NCI-H82 treated with DMSO at 0.1 percent for 48 hours (cell line): ENCODE results near the gene TCF4.
"Not testable (repeated sequence)": the region's sequence is repeated elsewhere in the genome, so short reads cannot be mapped to it uniquely, and the experiment has no call there.

Source experiments
- DNase-seq: peaks from one replicate; lab custom pipeline; 2025; ENCODE audit not compliant: unreplicated experiment; lab: John Stamatoyannopoulos, UW

TCF4 gene

GRCh38 chr18:55477860-55478581 is 110.0 kb downstream of the TCF4 start:
- no peak for DNase-seq

- DNase-seq, result no peak
These were observed 110.5 kb downstream of the TCF4 start for GRCh38 chr18:55477499-55477859.

DNA sequence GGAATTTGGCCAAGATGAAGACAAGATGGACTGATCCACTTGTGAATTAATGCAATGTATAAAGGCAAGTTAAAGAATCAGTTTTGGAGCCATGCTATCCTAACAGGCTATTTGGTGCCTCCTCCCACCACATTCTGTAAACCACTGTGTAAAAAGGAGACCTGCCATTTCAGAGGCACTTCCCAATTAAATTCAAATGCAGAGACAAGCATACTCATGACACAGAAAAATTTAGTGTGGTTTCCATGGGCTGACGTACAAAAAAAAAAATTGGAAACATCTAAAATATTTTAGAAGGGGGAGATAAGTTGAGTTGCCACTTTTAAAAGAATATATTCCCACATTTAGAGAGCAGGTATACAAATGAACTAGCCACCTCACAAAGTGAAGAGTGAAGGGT is 112.1 kb downstream of the TCF4 start:
- no peak for DNase-seq

GRCh38 chr18:55475467-55475866 is 112.5 kb downstream of the TCF4 start:
- DNase-seq, result no peak

- DNase-seq, result no peak
These were observed 114.4 kb downstream of the TCF4 start for GRCh38 chr18:55473560-55473959.

DNA sequence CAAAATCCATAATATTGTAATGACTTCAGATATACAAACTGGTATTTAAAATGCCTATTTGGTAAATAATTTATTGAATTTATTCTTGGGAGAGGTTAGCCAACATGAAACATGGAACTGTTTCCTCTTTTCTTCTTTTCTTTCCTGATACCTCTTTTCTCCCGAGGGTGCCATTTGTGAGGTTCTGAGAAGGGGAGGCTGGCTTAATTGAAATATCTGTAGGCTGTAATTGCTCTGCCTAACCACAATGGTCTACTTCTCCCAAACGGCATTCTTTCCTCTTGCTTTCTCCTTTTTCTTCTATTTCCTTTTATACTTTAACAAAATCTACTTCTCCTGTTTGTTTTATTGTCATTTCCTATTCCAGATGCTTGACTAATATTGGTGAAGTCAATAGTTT is 114.9 kb downstream of the TCF4 start:
- no peak for DNase-seq

GRCh38 chr18:55470826-55471225 is 117.2 kb downstream of the TCF4 start:
- no peak for DNase-seq

- not testable (repeated sequence) for DNase-seq
These were observed 118.9 kb downstream of the TCF4 start for GRCh38 chr18:55469134-55469533.

GRCh38 chr18:55466789-55467188 is 121.2 kb downstream of the TCF4 start:
- no peak for DNase-seq

GRCh38 chr18:55465313-55465712 is 122.7 kb downstream of the TCF4 start:
- DNase-seq, result no peak

GRCh38 chr18:55464581-55464980 is 123.4 kb downstream of the TCF4 start:
- DNase-seq, result no peak

GRCh38 chr18:55462652-55463051 is 125.3 kb downstream of the TCF4 start:
- peak; percentile 62 for DNase-seq

DNA sequence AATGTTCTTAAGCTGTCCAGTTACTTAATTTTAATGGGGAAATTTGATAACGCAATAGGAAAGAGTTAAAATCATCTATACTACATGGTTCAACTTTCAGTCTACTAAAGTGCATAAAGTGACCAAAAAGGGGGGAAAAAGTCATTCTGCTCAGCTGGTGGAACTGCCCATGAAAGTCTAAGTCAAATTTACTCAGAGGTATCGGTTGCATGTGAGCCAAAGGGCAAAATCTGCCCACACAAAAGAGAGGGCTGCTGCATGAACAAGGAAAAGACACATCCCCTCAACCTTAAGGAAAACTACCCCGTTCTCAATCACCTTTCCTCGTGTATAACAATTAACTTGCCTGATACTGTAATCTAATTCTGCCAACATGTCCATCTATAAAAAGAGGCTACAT is 126.1 kb downstream of the TCF4 start:
- no peak for DNase-seq

GRCh38 chr18:55458456-55459203 is 129.4 kb downstream of the TCF4 start:
- DNase-seq, result no peak

- no peak for DNase-seq
These were observed 131.0 kb downstream of the TCF4 start for GRCh38 chr18:55457028-55457427.

- no peak for DNase-seq
These were observed 132.1 kb downstream of the TCF4 start for GRCh38 chr18:55455938-55456337.

GRCh38 chr18:55453186-55453585 is 134.8 kb downstream of the TCF4 start:
- no peak for DNase-seq

DNA sequence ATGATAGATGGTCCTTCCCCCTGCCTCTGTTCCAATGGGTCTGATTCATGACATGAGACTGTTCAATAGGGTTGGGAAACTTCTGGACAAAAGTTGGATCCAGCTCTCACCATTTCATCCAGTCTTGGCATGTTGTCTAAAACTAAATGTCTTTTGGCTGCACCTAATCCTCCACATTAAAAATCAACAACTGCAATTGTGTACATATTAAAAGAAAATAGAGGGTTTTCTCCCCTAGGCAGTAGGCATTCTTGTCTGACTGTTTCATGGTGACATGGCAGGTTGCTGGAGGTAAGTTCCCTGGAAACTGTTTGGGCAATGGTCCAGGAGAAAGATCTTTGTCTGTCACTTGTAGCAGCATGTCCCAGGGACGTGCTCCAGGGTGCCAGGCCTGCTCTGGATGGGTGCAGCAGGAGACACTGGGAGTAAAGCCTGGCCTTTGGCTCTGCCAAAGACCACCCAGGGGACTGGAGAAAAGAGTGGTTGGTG is 135.8 kb downstream of the TCF4 start:
- no peak for DNase-seq

GRCh38 chr18:55449412-55450140 is 138.4 kb downstream of the TCF4 start:
- no peak for DNase-seq

GRCh38 chr18:55448420-55448819 is 139.6 kb downstream of the TCF4 start:
- DNase-seq, result no peak

DNA sequence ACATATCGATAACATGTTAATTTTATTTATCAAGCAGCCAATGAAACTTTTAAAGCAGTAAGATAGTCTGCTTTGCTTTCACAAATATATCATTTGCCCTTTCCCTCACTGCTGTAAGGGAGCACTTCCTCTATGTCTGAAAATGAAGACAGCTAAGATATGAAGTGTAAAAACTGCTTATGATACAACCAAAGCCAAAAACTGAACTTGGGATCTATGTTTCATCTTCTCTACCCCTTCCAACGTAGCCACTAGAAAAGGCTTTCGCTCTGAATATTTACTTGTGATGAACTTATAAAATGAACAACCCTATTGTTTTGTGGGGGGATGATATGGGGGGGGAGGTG is 140.3 kb downstream of the TCF4 start:
- DNase-seq, result no peak
